ENCODE measurements around the gene BRSK1.
A peak's percentile ranks its signal among the peaks of the same experiment; 100 is the strongest.
"Not testable (repeated sequence)": the region's sequence is repeated elsewhere in the genome, so short reads cannot be mapped to it uniquely, and the experiment has no call there.

The BRSK1 gene

DNA sequence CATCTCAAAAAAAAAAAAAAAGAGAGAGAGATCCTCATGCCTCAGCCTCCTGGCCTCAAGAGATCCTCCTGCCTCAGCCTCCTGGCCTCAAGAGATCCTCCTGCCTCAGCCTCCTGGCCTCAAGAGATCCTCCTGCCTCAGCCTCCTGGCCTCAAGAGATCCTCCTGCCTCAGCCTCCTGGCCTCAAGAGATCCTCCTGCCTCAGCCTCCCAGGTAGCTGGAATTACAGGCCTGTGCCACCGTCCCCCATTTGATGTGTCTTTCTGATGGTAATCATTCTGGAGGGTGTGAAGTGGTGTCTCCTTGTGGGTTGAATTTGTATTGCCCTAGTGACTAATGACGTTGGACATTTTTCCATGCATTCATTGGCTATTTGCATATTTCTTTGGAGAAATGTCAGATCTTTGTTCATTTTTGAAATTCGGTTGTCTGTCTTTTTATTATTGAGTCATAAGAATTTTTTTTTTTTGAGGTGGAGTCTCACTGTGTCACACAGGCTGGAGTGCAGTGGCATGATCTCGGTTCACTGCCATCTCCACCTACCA is 45.0 kb downstream of the BRSK1 start:
- DNase-seq, result not testable (repeated sequence)

GRCh38 chr19:55329791-55330190 is 46.0 kb downstream of the BRSK1 start:
- DNase-seq, result not testable (repeated sequence)

DNA sequence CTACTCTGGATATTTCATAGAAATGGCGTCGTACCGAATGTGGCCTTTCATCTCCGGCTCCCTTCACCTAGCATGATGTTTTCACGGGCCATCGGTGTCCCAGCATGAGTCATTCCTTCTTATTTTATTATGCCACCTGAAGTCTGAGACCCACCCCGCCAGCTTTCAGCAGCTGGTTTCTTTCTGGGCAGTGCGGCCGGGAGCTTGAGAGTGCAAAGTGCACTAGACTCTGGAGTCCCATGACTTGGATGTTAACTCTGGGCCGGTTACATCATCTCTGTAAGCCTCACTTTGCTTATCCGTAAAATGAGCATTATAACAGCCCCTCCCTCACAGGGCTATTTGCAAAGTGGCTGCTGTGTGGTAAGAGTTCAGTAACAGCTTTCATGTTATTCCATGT is 50.1 kb downstream of the BRSK1 start:
- DNase-seq, result no peak

DNA sequence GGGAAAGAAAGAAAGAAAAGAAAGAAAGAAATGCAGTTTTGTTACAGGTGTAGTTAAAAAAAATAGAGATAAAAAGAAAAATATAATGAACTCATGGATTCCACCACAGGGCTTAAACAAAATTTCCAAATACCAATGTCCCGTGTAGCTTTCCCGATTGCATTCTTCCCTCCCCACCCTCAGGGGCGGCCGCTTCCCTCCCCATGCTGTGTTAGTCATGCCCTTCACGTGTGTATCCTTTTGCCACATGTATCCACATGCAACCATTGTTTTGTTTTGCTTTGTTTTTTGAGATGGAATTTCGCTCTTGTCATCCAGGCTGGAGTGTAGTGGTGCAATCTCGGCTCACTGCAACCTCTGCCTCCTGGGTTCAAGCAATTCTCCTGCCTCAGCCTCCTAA is 52.3 kb downstream of the BRSK1 start:
- no peak for DNase-seq

- DNase-seq, result peak; percentile 96 to 100 (median 100)
These were observed 55.5 kb downstream of the BRSK1 start, which contains the start of gene KMT5C for GRCh38 chr19:55339105-55339888. Gene KMT5C (plus strand): TSS chr19:55339876. CDS start chr19:55341937, 2,061 bp downstream.

GRCh38 chr19:55339889-55340783 is 56.3 kb downstream of the BRSK1 start:
- DNase-seq, result peak in 3 of 51 donors; percentile 6 to 67 (median 38)

DNA sequence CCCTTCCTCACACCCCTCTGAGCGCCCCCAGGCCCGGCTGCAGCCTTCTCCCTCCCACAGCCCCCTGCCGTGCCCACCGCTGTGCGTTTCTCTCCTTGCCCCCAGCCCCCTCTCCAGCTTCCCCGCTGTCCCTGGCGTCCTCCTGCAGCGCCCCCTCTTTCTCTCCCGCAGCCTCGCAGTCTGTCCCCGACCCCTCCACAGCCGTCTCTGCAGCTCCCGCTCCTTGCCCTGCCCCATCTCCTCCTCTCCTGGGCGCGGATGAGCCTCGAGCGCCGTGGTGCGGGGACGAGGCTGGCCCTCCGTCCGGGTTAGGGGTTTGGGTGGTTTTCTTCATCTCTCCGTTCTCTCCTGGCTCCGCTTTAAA is 57.0 kb downstream of the BRSK1 start:
- peak in 3 of 51 donors; percentile 22 to 28 (median 23) for DNase-seq

DNA sequence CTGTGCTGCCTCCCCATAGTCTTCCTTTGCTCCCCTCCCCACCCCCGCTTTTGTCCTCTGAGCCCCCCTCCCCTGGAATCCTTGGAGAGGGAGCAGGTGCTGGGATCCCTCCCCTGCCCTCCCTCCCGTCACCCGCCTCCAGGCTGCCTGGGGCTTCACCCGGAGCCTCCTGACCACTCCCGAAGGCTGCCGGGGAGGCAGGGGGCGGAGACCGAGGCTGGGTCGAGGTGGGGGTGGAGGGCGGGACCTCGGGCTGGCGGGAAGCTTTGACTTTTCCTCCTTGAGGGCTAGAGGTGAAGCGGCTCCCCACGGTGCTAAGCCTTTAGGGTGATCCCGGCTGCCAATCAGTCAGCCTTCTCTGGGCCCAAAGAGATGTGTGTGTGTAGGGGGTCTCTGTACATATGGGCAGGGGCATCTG is 57.4 kb downstream of the BRSK1 start:
- peak in 35 of 51 donors; percentile 9 to 72 (median 35) for DNase-seq

GRCh38 chr19:55341595-55342531 is 58.1 kb downstream of the BRSK1 start:
- no peak for DNase-seq

GRCh38 chr19:55344444-55344843 is 60.6 kb downstream of the BRSK1 start:
- DNase-seq, result peak in 36 of 51 donors; percentile 2 to 71 (median 47)

DNA sequence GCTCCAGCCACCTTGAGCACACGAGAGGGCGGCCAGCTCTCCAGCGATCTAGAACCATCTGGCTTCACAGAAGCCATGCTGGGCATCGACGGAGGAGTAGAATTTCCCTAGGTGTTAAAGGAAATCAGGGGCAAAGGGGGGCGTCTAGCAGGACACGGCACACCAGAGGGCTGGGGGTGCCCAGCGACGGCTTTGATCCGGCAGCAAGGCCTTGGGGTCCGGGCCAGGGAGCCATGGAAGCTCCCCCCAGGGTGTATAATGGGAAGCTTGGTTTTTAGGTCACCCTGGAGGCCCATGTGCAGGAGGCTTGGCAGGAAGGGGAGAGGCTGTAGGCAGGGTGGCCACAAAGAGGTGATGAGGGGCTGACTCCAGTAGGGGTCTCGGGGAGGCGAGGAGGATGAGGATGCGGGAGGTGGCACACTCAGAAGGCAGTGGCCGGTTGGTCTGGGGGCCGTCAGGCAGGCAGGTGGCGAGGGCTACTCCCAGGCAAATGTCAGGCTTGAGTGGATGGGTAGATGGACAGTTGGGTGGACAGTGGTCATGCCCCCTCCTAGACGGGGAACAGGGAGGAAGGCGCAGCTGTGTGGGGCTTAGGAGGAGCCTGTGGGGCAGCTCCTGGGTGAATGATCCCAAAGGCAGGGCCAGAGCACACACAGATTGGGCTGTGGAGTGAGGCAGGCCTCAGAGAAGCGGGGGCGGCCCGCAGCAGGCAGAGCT is 61.5 kb downstream of the BRSK1 start:
- DNase-seq, result no peak

GRCh38 chr19:55345818-55346724 is 62.3 kb downstream of the BRSK1 start:
- DNase-seq, result peak in 1 of 51 donors; percentile 4

- no peak for DNase-seq
These were observed 63.1 kb downstream of the BRSK1 start for GRCh38 chr19:55346725-55347441.

GRCh38 chr19:55347442-55348009 is 63.7 kb downstream of the BRSK1 start:
- no peak for DNase-seq

DNA sequence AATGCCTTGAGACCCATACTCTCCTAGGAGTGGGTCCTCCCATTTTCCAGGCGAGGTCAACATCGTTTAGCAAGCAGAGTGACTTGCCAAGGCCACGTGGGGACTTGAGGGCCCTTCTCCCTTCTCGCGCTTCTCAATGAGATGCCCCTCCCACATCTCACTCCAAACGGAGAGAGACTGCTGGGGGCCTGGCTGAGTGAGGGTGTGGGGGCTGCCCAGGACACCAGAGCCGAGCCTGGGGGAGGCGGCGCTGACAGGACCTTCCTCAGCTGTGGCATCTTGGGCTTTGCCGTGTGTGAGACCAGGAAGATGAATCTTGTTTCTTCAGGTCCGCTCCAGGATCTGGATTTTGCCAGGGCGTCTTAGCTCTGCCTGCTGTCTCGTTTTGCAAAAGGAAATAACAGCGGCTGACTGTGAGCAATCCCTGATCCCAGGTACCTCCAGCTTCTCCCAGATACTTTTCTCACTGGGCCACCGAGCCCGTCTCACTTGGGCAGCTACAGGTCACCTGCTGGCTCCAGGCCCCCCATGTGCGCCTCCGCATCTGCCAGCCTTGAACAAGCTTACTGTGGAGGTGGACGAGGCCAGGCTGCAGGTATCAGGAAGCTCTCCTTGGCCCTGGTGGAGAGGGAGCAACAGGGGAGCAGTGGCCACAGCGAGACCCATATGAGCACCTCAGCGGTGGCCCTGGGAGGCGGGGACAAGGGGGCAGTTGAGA is 64.7 kb downstream of the BRSK1 start:
- peak in 1 of 51 donors; percentile 9 for DNase-seq

DNA sequence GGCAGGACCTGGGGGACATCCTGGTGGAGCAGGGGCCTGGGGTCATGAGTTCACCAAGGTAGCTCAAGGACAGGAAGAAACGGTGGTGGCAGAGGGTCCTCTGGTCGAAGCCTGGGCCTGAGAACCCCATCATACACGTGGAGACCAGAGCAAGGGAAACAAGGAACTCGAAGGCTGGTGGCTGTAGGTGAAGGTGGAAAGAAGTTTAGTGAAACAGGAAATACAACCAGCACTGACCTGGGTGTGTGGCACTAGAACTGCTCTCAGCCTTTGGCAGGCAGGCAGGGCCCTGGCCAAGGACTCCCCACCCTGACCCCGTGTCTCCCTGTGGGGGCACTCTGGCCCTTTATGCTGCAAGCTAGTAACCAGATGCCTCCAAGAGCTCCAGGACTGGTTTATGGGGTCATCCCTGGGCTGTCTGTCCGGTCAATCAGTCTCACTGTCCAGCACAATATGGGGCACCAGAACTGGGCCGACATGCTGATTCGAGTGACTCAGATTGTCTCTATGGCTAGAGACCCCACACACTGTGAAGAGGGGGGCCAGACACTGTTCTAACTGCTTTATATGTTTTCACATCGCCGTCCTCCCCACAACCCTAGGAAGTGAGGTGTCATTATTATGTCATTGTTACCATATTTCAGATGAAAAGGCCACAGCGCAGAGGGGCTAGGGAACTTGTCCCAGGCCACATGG is 67.0 kb downstream of the BRSK1 start:
- DNase-seq, result no peak

DNA sequence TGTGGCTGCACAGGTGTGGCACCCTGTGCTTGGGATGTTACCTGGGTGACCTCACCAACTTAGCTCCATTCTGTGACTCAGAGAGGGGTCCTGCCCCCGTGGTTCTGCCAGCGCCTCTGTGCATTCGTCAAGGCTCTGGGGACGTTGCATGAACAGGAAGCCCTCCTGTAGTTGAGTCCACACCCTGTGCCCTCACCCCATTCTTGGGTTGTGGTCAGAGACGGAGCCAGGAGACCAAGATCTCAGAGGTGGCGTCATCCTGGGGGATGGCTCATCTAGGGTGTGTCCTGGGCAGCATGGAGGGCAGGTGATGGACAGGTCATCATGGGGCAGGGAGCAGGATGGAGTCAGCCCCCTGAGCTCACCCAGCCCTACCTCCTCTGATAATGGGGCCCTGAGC is 68.2 kb downstream of the BRSK1 start:
- DNase-seq, result no peak
